HCT116 (cell line): Measurements from ENCODE around the gene ELF1. TPM values are rescaled to one million over a fixed set of nuclear protein-coding genes. Genes with fewer than 3 reads are reported as not detected.

ENCODE experiments used
- ATAC-seq: fragments of 200-7000 bp; cut with Tn5 transposase; 2 replicates; pipeline ENCODE4 v1.9.1; 2020; ENCODE audit warnings: mild to moderate bottlenecking, moderate library complexity
- BruUV-seq: library from RNA; stranded (reverse); fragments of 400-500 nt; replicated peaks from 2 replicates; lab custom pipeline; 2021; lab: Mats Ljungman, UMichigan
- CTCF ChIA-PET: fragments of 300-600 bp; sonication (Branson Sonifier 250); formaldehyde crosslinking; loops from one replicate; lab custom pipeline; 2021; ENCODE audit warnings: antibody characterized with exemption; lab: Charles Lee
- POLR2A ChIA-PET: fragments of 300-600, 350-600 bp; sonication (Branson Sonifier 250); formaldehyde crosslinking; loops from one replicate; lab custom pipeline; 2021; ENCODE audit warnings: antibody characterized with exemption; lab: Charles Lee
- RAD21 ChIA-PET, 2 experiments: fragments of 300-600 bp; sonication (Branson Sonifier 250); formaldehyde crosslinking; loops; one replicate each; lab custom pipeline; 2023; ENCODE audit warnings: low total read pairs in 2 of 2; ENCODE audit not compliant: uncharacterized antibody in 2 of 2, unreplicated experiment in 2 of 2, low non-redundant PET in 1 of 2; lab: Charles Lee
- DNase-seq: peaks from one replicate; pipeline ENCODE4 v3.0.0-alpha.2; 2010; ENCODE audit warnings: low read depth, low spot score
- H2AFZ ChIP-seq: fragments of 200-600 bp; shearing (Covaris generic), sonication (generic); 2 replicates; pipeline ENCODE4 v1.6.1; 2017; ENCODE audit warnings: low read depth, mixed run types, mixed read lengths, antibody characterized with exemption, low read length; ENCODE audit not compliant: poor library complexity, severe bottlenecking
- H3K27ac ChIP-seq: 2 replicates; pipeline ENCODE4 v1.5.1; 2012; ENCODE audit warnings: low read depth, low read length
- H3K27me3 ChIP-seq: fragments of 200-600 bp; sonication (generic); 2 replicates; pipeline ENCODE4 v1.6.1; 2016; ENCODE audit warnings: mixed run types, low read length, mixed read lengths; ENCODE audit not compliant: insufficient read depth
- H3K36me3 ChIP-seq, 2 experiments: fragments of 200-500 bp in 1 of 2; fragments of 200-600 bp in 1 of 2; sonication (Bioruptor generic) in 1 of 2; sonication (generic) in 1 of 2; 2 replicates each; pipeline versions ENCODE4 v1.5.1 to v1.6.1; 2014 to 2016; ENCODE audit warnings: low read length in 2 of 2, inconsistent platforms in 1 of 2, mixed read lengths in 1 of 2, mixed run types in 1 of 2; ENCODE audit not compliant: insufficient read depth in 2 of 2, control insufficient read depth in 1 of 2
- H3K4me1 ChIP-seq, 2 experiments: fragments of 200-600 bp in 1 of 2; sonication (generic) in 1 of 2; 2 replicates each; pipeline versions ENCODE4 v1.5.1 to v1.6.1; 2012 to 2017; ENCODE audit warnings: low read length in 2 of 2, inconsistent platforms in 1 of 2, mild to moderate bottlenecking in 1 of 2, mixed read lengths in 1 of 2, mixed run types in 1 of 2, moderate library complexity in 1 of 2; ENCODE audit not compliant: insufficient read depth in 2 of 2, control insufficient read depth in 1 of 2
- H3K4me2 ChIP-seq: fragments of 200-600 bp; sonication (generic); 2 replicates; pipeline ENCODE4 v1.6.1; 2017; ENCODE audit warnings: mixed run types, low read length, mixed read lengths
- H3K4me3 ChIP-seq, 2 experiments: fragments of 200-600 bp in 1 of 2; sonication (generic) in 1 of 2; replicated peaks in 1 of 2; 2 replicates each; pipeline ENCODE4 v1.5.1; 2011 to 2016; ENCODE audit warnings: low read length in 2 of 2, control low read depth in 1 of 2, low read depth in 1 of 2, mild to moderate bottlenecking in 1 of 2, mixed read lengths in 1 of 2, mixed run types in 1 of 2
- H3K79me2 ChIP-seq: fragments of 200-600 bp; sonication (generic); 2 replicates; pipeline ENCODE4 v1.6.1; 2017; ENCODE audit warnings: mild to moderate bottlenecking, mixed run types, low read length, moderate library complexity, mixed read lengths; ENCODE audit not compliant: insufficient read depth
- H3K9ac ChIP-seq: fragments of 200-600 bp; sonication (generic); 2 replicates; pipeline ENCODE4 v1.6.1; 2016; ENCODE audit warnings: low read length, mixed read lengths
- H3K9me2 ChIP-seq: fragments of 200-600 bp; sonication (generic), shearing (Covaris generic); 2 replicates; pipeline ENCODE4 v1.6.1; 2017; ENCODE audit warnings: mixed run types, mild to moderate bottlenecking, moderate library complexity; ENCODE audit not compliant: insufficient read depth
- H3K9me3 ChIP-seq, 2 experiments: fragments of 200-500 bp in 1 of 2; fragments of 200-600 bp in 1 of 2; sonication (Bioruptor generic) in 1 of 2; sonication (generic) in 1 of 2; 2 replicates each; pipeline ENCODE4 v1.6.1; 2014 to 2017; ENCODE audit warnings: low read length in 2 of 2, mixed read lengths in 2 of 2, inconsistent platforms in 1 of 2, low read depth in 1 of 2, mild to moderate bottlenecking in 1 of 2, mixed run types in 1 of 2, moderate library complexity in 1 of 2; ENCODE audit not compliant: control insufficient read depth in 1 of 2, insufficient read depth in 1 of 2
- H4K20me1 ChIP-seq: fragments of 200-600 bp; sonication (generic), shearing (Covaris generic); 2 replicates; pipeline ENCODE4 v1.6.1; 2017; ENCODE audit warnings: mixed run types, mild to moderate bottlenecking, moderate library complexity; ENCODE audit not compliant: insufficient read depth
- CBX3 ChIP-seq: IDR thresholded peaks from 2 replicates; pipeline ENCODE4 v1.6.1; 2012; ENCODE audit warnings: low read depth
- CEBPB ChIP-seq: IDR thresholded peaks from 2 replicates; pipeline ENCODE4 v1.6.1; 2012; ENCODE audit warnings: low read depth
- ELF1 ChIP-seq: IDR thresholded peaks from 2 replicates; pipeline ENCODE4 v1.6.1; 2012; ENCODE audit warnings: low read depth, borderline replicate concordance
- EZH2 ChIP-seq: fragments of 200-600 bp; sonication (generic); IDR thresholded peaks from 2 replicates; pipeline ENCODE4 v1.6.1; 2017; ENCODE audit warnings: antibody characterized with exemption, mixed run types
- EZH2phosphoT487 ChIP-seq: fragments of 200-600 bp; IDR thresholded peaks from 2 replicates; pipeline ENCODE4 v1.6.1; 2018; ENCODE audit warnings: antibody characterized with exemption, borderline replicate concordance
- JUND ChIP-seq: IDR thresholded peaks from 2 replicates; pipeline ENCODE4 v1.6.1; 2012
- POLR2AphosphoS5 ChIP-seq: IDR thresholded peaks from 2 replicates; pipeline ENCODE4 v1.6.1; 2011; ENCODE audit warnings: mild to moderate bottlenecking, low read depth, low read length, moderate library complexity
- REST ChIP-seq: IDR thresholded peaks from 2 replicates; pipeline ENCODE4 v1.6.1; 2012; ENCODE audit warnings: low read depth
- SP1 ChIP-seq: IDR thresholded peaks from 2 replicates; pipeline ENCODE4 v1.6.1; 2012; ENCODE audit warnings: low read depth
- SRF ChIP-seq: IDR thresholded peaks from 2 replicates; pipeline ENCODE4 v1.6.1; 2012; ENCODE audit warnings: low read depth
- TCF7L2 ChIP-seq: IDR thresholded peaks from 2 replicates; pipeline ENCODE4 v1.7.0; 2011; ENCODE audit warnings: borderline replicate concordance, inconsistent platforms; ENCODE audit not compliant: insufficient read depth, insufficient read length; ENCODE audit errors: extremely low read depth
- YY1 ChIP-seq: IDR thresholded peaks from 2 replicates; pipeline ENCODE4 v1.6.1; 2011; ENCODE audit warnings: low read length, low read depth, moderate library complexity, mild to moderate bottlenecking; ENCODE audit not compliant: insufficient replicate concordance; ENCODE audit errors: extremely low read depth
- ZFX ChIP-seq: fragments of 450-650 bp; IDR thresholded peaks from 2 replicates; pipeline ENCODE4 v1.6.1; 2017
- intact Hi-C: fragments of 100-400 bp; cut with micrococcal nuclease; formaldehyde crosslinking; loops from 2 replicates; pipeline ENCODE4 v1.10.0; 2022
- total RNA-seq: library from RNA; stranded (reverse); gene quantifications from one replicate; pipeline ENCODE4 v1.2.1, GENCODE V29; 2021; ENCODE audit not compliant: unreplicated experiment

ELF1 gene
- total RNA-seq, 1 experiment from 2014 or later: 30.0 TPM

- H3K4me1 ChIP-seq: peaks cover 16 to 24% of the 10 kb centered on the region in 2 experiments
- RAD21 ChIA-PET: no interaction called here
- no peak for DNase-seq
- H3K27me3 ChIP-seq: no peaks in the 10 kb centered on the region
- no peaks in the 10 kb centered on the region for H3K9me2 ChIP-seq
- peaks cover 37% of the 10 kb centered on the region for H3K79me2 ChIP-seq
- no peaks in the 10 kb centered on the region for H4K20me1 ChIP-seq
- H3K4me3 ChIP-seq: no peak overlapping the region
- H3K9me3 ChIP-seq: no peaks in the 10 kb centered on the region
- CTCF ChIA-PET: interaction anchor here (1.0 kb wide), 1 partner anchor 14 kb away, joined by 3 read pairs; no protein-coding TSS in a partner anchor
- BruUV-seq: no TSS peak
- no peak for ATAC-seq
- intact Hi-C loops: no loop called here
- no peak overlapping the region for H3K27ac ChIP-seq
- H2AFZ ChIP-seq: no peak overlapping the region
- H3K36me3 ChIP-seq: peaks cover 0 to 5% of the 10 kb centered on the region in 2 experiments; a peak in 1 of 4 replicates
- POLR2A ChIA-PET: no interaction called here
- H3K9ac ChIP-seq: no peak overlapping the region
- TF ChIP-seq CBX3 (no peak), ZFX (no peak), EZH2 (no peak)
- TF ChIP-seq, all 23 proteins: peak for 0
- H3K4me2 ChIP-seq: no peak overlapping the region
Measured at GRCh38 chr13:40960716-40961115, 58.4 kb downstream of the ELF1 start.

GRCh38 chr13:40958655-40959054, 60.5 kb downstream of the ELF1 start:
- DNase-seq (no peak), ATAC-seq (no peak)
- H3K4me3 ChIP-seq: no peak overlapping the region
- no peak overlapping the region for H2AFZ ChIP-seq
- no peak overlapping the region for H3K27ac ChIP-seq
- no peak overlapping the region for H3K9ac ChIP-seq
- H3K9me2 ChIP-seq: no peaks in the 10 kb centered on the region
- no peaks in the 10 kb centered on the region for H3K27me3 ChIP-seq
- RAD21 ChIA-PET: no interaction called here
- TF ChIP-seq TCF7L2 (no peak), SRF (no peak), EZH2 (no peak), YY1 (no peak), REST (no peak), CBX3 (no peak), SP1 (no peak), EZH2phosphoT487 (no peak), ELF1 (no peak), POLR2AphosphoS5 (no peak), JUND (no peak), CEBPB (no peak)
- H3K36me3 ChIP-seq: peaks cover 0 to 5% of the 10 kb centered on the region in 2 experiments; a peak in 1 of 4 replicates
- BruUV-seq: no TSS peak
- CTCF ChIA-PET: no interaction called here
- H3K4me2 ChIP-seq: no peak overlapping the region
- POLR2A ChIA-PET: no interaction called here
- H4K20me1 ChIP-seq: no peaks in the 10 kb centered on the region
- peaks cover 19% of the 10 kb centered on the region for H3K79me2 ChIP-seq
- no peaks in the 10 kb centered on the region for H3K9me3 ChIP-seq
- intact Hi-C loops: no loop called here
- peaks cover 3 to 10% of the 10 kb centered on the region in 2 experiments; a peak in 3 of 4 replicates for H3K4me1 ChIP-seq
